Naive thymus-derived CD4-positive, alpha-beta T cell (primary cell): ENCODE data around the gene PCED1B. TPM values are rescaled to one million over a fixed set of nuclear protein-coding genes. Genes with fewer than 3 reads are reported as not detected.

Experiments
- ATAC-seq: fragments of 150-1000 bp; cut with Tn5 transposase; 2 replicates; pipeline ENCODE4 v1.10.0; 2021; ENCODE audit warnings: mild to moderate bottlenecking, moderate library complexity
- CTCF ChIA-PET: fragments of 350-600 bp; sonication (Branson Sonifier 250); formaldehyde crosslinking; loops from one replicate; lab custom pipeline; 2021; ENCODE audit warnings: antibody characterized with exemption; lab: Charles Lee
- POLR2A ChIA-PET: fragments of 350-600 bp; sonication (Branson Sonifier 250); formaldehyde crosslinking; loops from one replicate; lab custom pipeline; 2021; ENCODE audit warnings: antibody characterized with exemption, inconsistent platforms; lab: Charles Lee
- DNase-seq, 9 donors: peaks; one replicate each; pipeline versions ENCODE4 v3.0.0 to v3.0.0-alpha.2; 2020 to 2022; ENCODE audit warnings: mixed read lengths in 1 of 9
- H3K27ac ChIP-seq: one replicate; pipeline ENCODE4 v1.7.0; 2013; ENCODE audit warnings: mild to moderate bottlenecking, low read depth, low read length, moderate library complexity
- H3K27me3 ChIP-seq, 2 donors: one replicate each; pipeline ENCODE4 v1.7.0; 2013; ENCODE audit warnings: low read length in 2 of 2, mild to moderate bottlenecking in 2 of 2, moderate library complexity in 2 of 2; ENCODE audit not compliant: control insufficient read depth in 2 of 2, insufficient read depth in 2 of 2
- H3K36me3 ChIP-seq, 3 experiments: 1 replicate in 2 of 3; 2 replicates in 1 of 3; pipeline ENCODE4 v1.7.0; 2013; ENCODE audit warnings: low read length in 3 of 3, mild to moderate bottlenecking in 3 of 3, moderate library complexity in 1 of 3; ENCODE audit not compliant: insufficient read depth in 3 of 3, control insufficient read depth in 2 of 3
- H3K4me1 ChIP-seq, 2 donors: one replicate each; pipeline ENCODE4 v1.7.0; 2013; ENCODE audit warnings: low read length in 2 of 2, mild to moderate bottlenecking in 2 of 2, moderate library complexity in 1 of 2; ENCODE audit not compliant: control insufficient read depth in 2 of 2, insufficient read depth in 2 of 2
- H3K4me3 ChIP-seq: 2 replicates; pipeline ENCODE4 v1.7.0; 2013; ENCODE audit warnings: mild to moderate bottlenecking, low read length
- H3K9me3 ChIP-seq, 3 experiments: 1 replicate in 2 of 3; 2 replicates in 1 of 3; pipeline ENCODE4 v1.7.0; 2013; ENCODE audit warnings: low read length in 3 of 3; ENCODE audit not compliant: control insufficient read depth in 2 of 3
- H3K27ac Mint-ChIP-seq, 9 donors: one replicate each; pipeline ENCODE4 v1.8.0; 2020 to 2022; ENCODE audit warnings: mixed read lengths in 9 of 9, mild to moderate bottlenecking in 8 of 9, moderate library complexity in 5 of 9, inconsistent platforms in 2 of 9
- H3K27me3 Mint-ChIP-seq, 5 donors: one replicate each; pipeline ENCODE4 v1.8.0; 2021 to 2022; ENCODE audit warnings: mixed read lengths in 5 of 5, mild to moderate bottlenecking in 1 of 5
- H3K36me3 Mint-ChIP-seq, 5 donors: one replicate each; pipeline ENCODE4 v1.8.0; 2020 to 2022; ENCODE audit warnings: mixed read lengths in 5 of 5, mild to moderate bottlenecking in 3 of 5, inconsistent platforms in 1 of 5
- H3K4me1 Mint-ChIP-seq, 7 donors: one replicate each; pipeline ENCODE4 v1.8.0; 2020 to 2022; ENCODE audit warnings: mixed read lengths in 7 of 7, mild to moderate bottlenecking in 3 of 7, inconsistent platforms in 1 of 7
- H3K4me3 Mint-ChIP-seq, 10 donors: one replicate each; pipeline ENCODE4 v1.8.0; 2020 to 2022; ENCODE audit warnings: mild to moderate bottlenecking in 10 of 10, mixed read lengths in 10 of 10, moderate library complexity in 6 of 10, inconsistent platforms in 2 of 10
- H3K9me3 Mint-ChIP-seq, 11 donors: one replicate each; pipeline ENCODE4 v1.8.0; 2020 to 2022; ENCODE audit warnings: mixed read lengths in 11 of 11, mild to moderate bottlenecking in 4 of 11, inconsistent platforms in 1 of 11, moderate library complexity in 1 of 11
- intact Hi-C, 2 donors: fragments of 100-400 bp; cut with micrococcal nuclease; formaldehyde crosslinking; loops; one replicate each; pipeline ENCODE4 v1.15.1; 2023
- polyA plus RNA-seq, 2 donors: library from polyadenylated mRNA; unstranded; fragments of 300-500 nt; fragmentation: Illumina TruSeq; gene quantifications; one replicate each; pipeline ENCODE4 v1.2.3, GENCODE V29; 2021
- total RNA-seq, 6 experiments: library from RNA in 5 of 6; stranded (reverse) in 5 of 6; gene quantifications; 1 replicate in 5 of 6; 2 replicates in 1 of 6; pipeline ENCODE4 v1.2.3 and lab custom pipeline; 2021 to 2026

The PCED1B gene
- total and polyA plus RNA-seq, 7 experiments from 2014 or later: 41.4 to 147 (median 94.3) TPM

DNA sequence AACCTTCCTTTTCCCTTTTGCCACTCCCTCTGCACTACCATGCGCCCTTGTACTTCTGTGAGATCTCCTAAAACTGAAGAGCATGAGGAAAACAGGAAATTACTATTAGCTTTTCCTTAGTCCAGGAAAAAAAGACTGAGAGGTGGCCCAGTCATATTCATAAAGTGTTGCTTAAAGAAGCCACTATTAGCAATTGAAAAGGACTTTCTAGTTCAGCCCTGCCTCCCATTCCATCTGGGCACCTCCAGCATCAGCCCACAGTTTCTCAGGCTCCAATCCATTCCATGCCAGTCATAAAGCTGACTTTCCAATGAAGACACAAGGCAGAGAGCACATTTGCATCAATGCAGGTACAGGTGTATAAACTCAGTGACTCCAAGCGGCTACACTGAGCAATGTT lies 20.2 kb downstream of the PCED1B start:
- H3K27ac ChIP-seq: no peak overlapping the region
- no peaks in the 10 kb centered on the region for H3K27me3 ChIP-seq
- peaks cover 0 to 4% of the 10 kb centered on the region in 2 donors for H3K4me1 ChIP-seq
- ATAC-seq: no peak
- H3K9me3 ChIP-seq: no peaks in the 10 kb centered on the region
- CTCF ChIA-PET: interaction anchor here (1.5 kb wide), 1 partner anchor 28 kb away, joined by 3 read pairs; no protein-coding TSS in a partner anchor
- POLR2A ChIA-PET: interaction anchor here (0.6 to 1.1 kb wide), 2 partner anchors 12 to 16 kb away, joined by 3 read pairs; no protein-coding TSS in a partner anchor
- Mint-ChIP-seq H3K36me3 (peaks cover 0 to 22% (median 13%) of the 10 kb centered on the region in 5 donors), H3K27me3 (no peaks in the 10 kb centered on the region), H3K4me1 (peaks cover 7 to 23% (median 17%) of the 10 kb centered on the region in 7 donors), H3K4me3 (no peak overlapping the region), H3K9me3 (peaks cover 0 to 8% (median 1%) of the 10 kb centered on the region in 11 donors), H3K27ac (peak overlapping the region in 1 of 9 donors; percentile 18)
- H3K4me3 ChIP-seq: no peak overlapping the region
- intact Hi-C loops: no loop called here
- peaks cover 0 to under 1% (median 0%) of the 10 kb centered on the region in 3 experiments for H3K36me3 ChIP-seq
- DNase-seq: no peak

DNA sequence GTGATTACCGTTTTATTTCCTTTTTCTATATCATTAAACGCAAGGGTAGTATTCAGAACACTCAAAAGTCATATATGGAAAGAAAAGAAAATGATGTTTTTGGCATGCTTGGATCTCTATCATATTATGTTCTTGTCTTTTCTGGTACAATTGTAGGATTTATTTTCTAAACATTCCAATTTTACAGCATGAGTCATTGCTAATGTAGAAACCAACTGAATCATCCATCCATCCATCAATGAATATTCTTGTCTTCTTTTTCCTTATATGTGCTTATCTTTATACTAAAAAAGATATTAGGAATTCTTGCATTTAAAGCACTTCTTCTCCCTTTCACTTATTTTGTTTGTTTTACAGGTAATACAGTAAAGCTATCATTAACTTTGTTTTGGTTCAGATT lies 20.7 kb downstream of the PCED1B start:
- H3K36me3 Mint-ChIP-seq: peaks cover 4 to 24% (median 14%) of the 10 kb centered on the region in 5 donors
- H3K27ac ChIP-seq: no peak overlapping the region
- intact Hi-C loops: no loop called here
- no peak for DNase-seq
- no peaks in the 10 kb centered on the region for H3K27me3 ChIP-seq
- peaks cover 0 to 3% of the 10 kb centered on the region in 2 donors for H3K4me1 ChIP-seq
- ATAC-seq: no peak
- no peaks in the 10 kb centered on the region for H3K27me3 Mint-ChIP-seq
- ChIA-PET POLR2A (no interaction called here), CTCF (no interaction called here)
- H3K4me1 Mint-ChIP-seq: peaks cover 4 to 17% (median 13%) of the 10 kb centered on the region in 7 donors
- H3K4me3 ChIP-seq: no peak overlapping the region
- H3K9me3 Mint-ChIP-seq: peaks cover 0 to 4% (median 1%) of the 10 kb centered on the region in 11 donors
- H3K9me3 ChIP-seq: no peaks in the 10 kb centered on the region
- peaks cover 0 to 6% (median 0%) of the 10 kb centered on the region in 3 experiments for H3K36me3 ChIP-seq
- no peak overlapping the region for H3K4me3 Mint-ChIP-seq
- H3K27ac Mint-ChIP-seq: no peak overlapping the region

DNA sequence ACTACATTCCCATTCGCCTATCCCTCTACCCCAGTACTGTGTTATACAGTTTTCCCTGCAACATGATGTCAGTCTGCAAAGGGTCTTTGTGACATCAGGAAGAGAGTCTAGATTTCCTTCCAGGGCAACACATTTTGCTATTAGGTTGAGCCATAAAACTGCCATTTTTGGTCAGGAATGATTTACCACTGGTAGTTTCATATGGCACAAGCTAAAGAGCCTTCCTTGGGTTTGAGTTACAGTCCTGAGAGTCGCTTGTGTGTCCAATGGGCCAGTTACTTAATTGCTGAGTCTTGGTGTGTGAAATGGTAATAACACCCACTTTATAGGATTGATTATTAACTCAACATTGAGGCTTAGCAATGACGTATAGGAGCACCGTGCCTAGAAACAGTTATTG lies 23.0 kb downstream of the PCED1B start:
- H3K27me3 ChIP-seq: no peaks in the 10 kb centered on the region
- peaks cover 7 to 33% (median 24%) of the 10 kb centered on the region in 5 donors for H3K36me3 Mint-ChIP-seq
- CTCF ChIA-PET: interaction anchor here (1.1 kb wide), 1 partner anchor 16 kb away, joined by 3 read pairs; no protein-coding TSS in a partner anchor
- no peaks in the 10 kb centered on the region for H3K27me3 Mint-ChIP-seq
- POLR2A ChIA-PET: no interaction called here
- H3K27ac ChIP-seq: no peak overlapping the region
- no peak for ATAC-seq
- no peak for DNase-seq
- H3K4me1 ChIP-seq: no peaks in the 10 kb centered on the region
- H3K9me3 ChIP-seq: no peaks in the 10 kb centered on the region
- intact Hi-C loops: no loop called here
- H3K36me3 ChIP-seq: peaks cover 0 to 16% (median 0%) of the 10 kb centered on the region in 3 experiments
- peaks cover 0 to 9% (median under 1%) of the 10 kb centered on the region in 7 donors for H3K4me1 Mint-ChIP-seq
- H3K27ac Mint-ChIP-seq: no peak overlapping the region
- no peak overlapping the region for H3K4me3 Mint-ChIP-seq
- no peak overlapping the region for H3K4me3 ChIP-seq
- H3K9me3 Mint-ChIP-seq: no peaks in the 10 kb centered on the region

DNA sequence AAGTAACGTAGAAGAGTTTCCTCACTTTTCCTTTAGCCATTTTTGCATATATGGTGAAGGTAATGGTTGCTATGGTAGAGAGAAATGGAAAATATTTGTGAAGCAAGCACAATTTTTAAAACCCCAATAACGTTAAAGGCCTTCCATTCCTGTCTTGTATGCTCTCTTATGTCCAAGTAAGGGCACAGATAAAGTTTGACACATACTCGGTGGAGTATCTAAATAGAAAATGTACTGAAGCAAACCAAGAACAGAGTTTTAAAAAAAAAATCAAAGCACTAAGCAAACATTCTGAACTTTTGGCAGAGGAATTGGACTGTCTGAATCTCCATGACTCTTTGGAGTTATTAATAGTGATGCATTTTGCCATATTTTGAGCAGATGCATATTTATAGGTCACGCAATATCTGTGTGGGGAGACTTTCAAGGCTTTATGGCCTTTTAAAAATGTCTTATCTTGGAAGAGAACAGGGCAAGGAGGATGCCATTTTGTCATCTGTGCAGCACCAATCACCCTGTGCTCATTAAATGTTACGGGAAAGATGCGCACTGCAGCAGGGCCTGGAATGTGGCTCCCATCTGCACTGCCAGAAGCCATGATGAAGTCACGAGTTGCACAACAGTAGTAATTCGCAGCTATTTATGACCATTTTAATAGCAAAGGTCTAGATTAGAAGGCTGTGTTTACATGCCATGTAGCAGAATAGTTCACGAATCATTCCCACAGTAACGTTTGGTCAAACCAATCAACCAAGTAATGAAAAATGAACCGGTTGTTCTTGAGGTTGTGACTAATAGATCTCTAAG lies 23.6 kb downstream of the PCED1B start:
- no peaks in the 10 kb centered on the region for H3K4me1 ChIP-seq
- Mint-ChIP-seq H3K27me3 (no peaks in the 10 kb centered on the region), H3K4me1 (peaks cover 0 to 9% (median 0%) of the 10 kb centered on the region in 7 donors), H3K4me3 (no peak overlapping the region), H3K9me3 (no peaks in the 10 kb centered on the region), H3K36me3 (peaks cover 7 to 37% (median 24%) of the 10 kb centered on the region in 5 donors), H3K27ac (peak overlapping the region in 1 of 9 donors; percentile 11)
- peaks cover 0 to 18% (median 0%) of the 10 kb centered on the region in 3 experiments for H3K36me3 ChIP-seq
- H3K4me3 ChIP-seq: no peak overlapping the region
- intact Hi-C loops: no loop called here
- POLR2A ChIA-PET: no interaction called here
- no peak for DNase-seq
- H3K27me3 ChIP-seq: no peaks in the 10 kb centered on the region
- no peak overlapping the region for H3K27ac ChIP-seq
- ATAC-seq: no peak
- H3K9me3 ChIP-seq: no peaks in the 10 kb centered on the region
- CTCF ChIA-PET: no interaction called here

DNA sequence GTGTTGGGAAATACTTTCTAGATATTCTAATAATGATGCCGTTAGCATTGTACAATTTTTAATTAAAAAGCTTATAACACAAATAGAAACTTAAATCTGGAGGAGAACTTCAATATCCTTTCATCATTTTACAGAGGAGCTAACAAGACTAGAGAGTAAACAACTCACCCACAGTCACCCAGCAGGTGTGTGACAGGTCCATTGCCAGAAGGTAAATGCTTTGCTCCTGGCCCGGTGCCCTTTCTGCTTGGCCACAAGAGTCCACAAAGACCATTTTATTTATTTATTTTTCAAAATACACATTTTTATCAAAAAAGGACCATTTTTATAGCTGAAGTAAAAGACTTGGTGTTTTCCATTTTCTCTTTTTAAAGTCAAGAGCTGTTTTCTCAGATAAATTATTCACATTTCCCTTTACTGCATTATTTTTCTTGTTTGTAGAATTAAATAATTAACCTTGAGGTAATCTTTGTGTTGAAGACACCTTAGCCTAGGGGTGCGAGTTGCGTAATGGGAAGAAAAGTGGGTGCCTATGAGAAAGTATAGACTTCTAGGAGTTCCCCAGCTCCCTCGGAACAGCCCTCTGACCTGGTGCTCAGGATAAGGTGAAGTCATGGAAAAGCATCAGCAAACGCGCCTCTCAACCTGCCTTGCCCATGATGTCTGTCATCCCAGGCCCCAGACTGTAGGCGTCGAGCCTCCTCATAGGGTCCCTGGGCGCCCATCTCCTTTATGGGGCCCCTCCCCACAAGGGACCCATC lies 26.7 kb downstream of the PCED1B start:
- Histone ChIP-seq H3K27me3 (no peaks in the 10 kb centered on the region), H3K9me3 (no peaks in the 10 kb centered on the region), H3K27ac (no peak overlapping the region), H3K4me1 (peaks cover 7% of the 10 kb centered on the region in 2 donors), H3K4me3 (no peak overlapping the region), H3K36me3 (peaks cover 0 to 23% (median 0%) of the 10 kb centered on the region in 3 experiments)
- DNase-seq (no peak), ATAC-seq (no peak)
- H3K9me3 Mint-ChIP-seq: no peaks in the 10 kb centered on the region
- H3K4me1 Mint-ChIP-seq: peaks cover 0 to 27% (median 12%) of the 10 kb centered on the region in 7 donors
- peaks cover 7 to 56% (median 37%) of the 10 kb centered on the region in 5 donors for H3K36me3 Mint-ChIP-seq
- H3K4me3 Mint-ChIP-seq: no peak overlapping the region
- POLR2A ChIA-PET: interaction anchor here (0.6 kb wide), 1 partner anchor 135 kb away, joined by 3 read pairs; no protein-coding TSS in a partner anchor
- H3K27ac Mint-ChIP-seq: no peak overlapping the region
- no peaks in the 10 kb centered on the region for H3K27me3 Mint-ChIP-seq
- intact Hi-C loops: no loop called here
- CTCF ChIA-PET: interaction anchor here (0.9 kb wide), 1 partner anchor 31 kb away, joined by 3 read pairs; no protein-coding TSS in a partner anchor

DNA sequence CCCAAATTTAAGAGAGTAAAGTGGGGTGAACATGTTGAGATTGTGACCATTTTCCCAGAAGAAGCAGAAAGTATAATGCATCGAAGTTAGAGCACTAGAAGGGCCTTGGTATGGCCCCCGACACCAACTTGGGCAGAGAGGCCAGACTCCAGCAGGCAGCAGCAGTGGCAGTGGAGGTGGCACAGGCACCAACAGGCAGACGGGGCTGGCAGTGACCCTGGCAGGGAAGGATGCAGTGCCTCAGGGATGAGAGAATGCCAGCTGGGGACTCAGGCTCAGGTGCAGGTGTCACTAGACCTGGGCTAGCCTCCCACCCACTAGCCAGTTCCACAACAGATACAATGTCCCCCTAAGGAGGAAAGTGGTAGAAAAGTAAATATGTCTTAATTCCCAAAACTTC lies 28.0 kb downstream of the PCED1B start:
- H3K4me3 ChIP-seq: no peak overlapping the region
- Mint-ChIP-seq H3K27ac (peak overlapping the region in 1 of 9 donors; percentile 69), H3K36me3 (peaks cover 7 to 64% (median 37%) of the 10 kb centered on the region in 5 donors), H3K9me3 (no peaks in the 10 kb centered on the region), H3K27me3 (no peaks in the 10 kb centered on the region), H3K4me1 (peaks cover 2 to 40% (median 23%) of the 10 kb centered on the region in 7 donors), H3K4me3 (no peak overlapping the region)
- ATAC-seq: no peak
- H3K36me3 ChIP-seq: peaks cover 0 to 23% (median 0%) of the 10 kb centered on the region in 3 experiments
- no peak for DNase-seq
- CTCF ChIA-PET: no interaction called here
- POLR2A ChIA-PET: no interaction called here
- H3K9me3 ChIP-seq: no peaks in the 10 kb centered on the region
- intact Hi-C loops: no loop called here
- H3K4me1 ChIP-seq: peaks cover 17% of the 10 kb centered on the region in 2 donors
- no peak overlapping the region for H3K27ac ChIP-seq
- no peaks in the 10 kb centered on the region for H3K27me3 ChIP-seq
